HTR-8/SVneo (cell line): ENCODE data around the gene UST.
"Not testable (repeated sequence)": the region's sequence is repeated elsewhere in the genome, so short reads cannot be mapped to it uniquely, and the experiment has no call there.

ENCODE experiments used
- DNase-seq: peaks from one replicate; pipeline ENCODE4 v3.0.0; 2011; ENCODE audit warnings: low spot score, mixed read lengths; ENCODE audit not compliant: insufficient read length
- FAIRE-seq: peaks from 2 replicates; lab custom pipeline; 2011; peaks lifted over from hg19 to GRCh38; lab: Jason Lieb, UNC

Gene UST

DNA sequence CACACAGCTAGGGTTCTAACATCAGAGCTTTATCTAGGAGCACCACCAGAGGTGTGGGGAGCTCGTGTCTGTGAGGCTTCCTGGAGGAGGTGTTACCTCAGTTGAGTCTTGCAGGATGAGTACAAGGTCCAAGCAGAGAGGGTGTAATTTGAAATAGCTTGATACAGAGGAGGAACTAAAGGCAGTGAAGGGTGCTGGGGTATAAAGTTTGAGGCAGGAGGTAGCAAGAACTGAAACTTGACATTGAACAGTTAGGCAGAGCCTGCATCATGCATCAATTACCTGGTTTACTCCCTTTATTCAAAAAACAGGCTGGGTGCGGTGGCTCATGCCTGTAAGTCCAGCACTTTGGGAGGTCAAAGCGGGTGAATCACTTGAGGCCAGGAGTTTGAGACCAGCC lies 241.2 kb downstream of the UST start:
- no peak for FAIRE-seq
- no peak for DNase-seq

- DNase-seq, result no peak
- FAIRE-seq, result no peak
Observed at GRCh38 chr6:148989585-148989984, 242.8 kb downstream of the UST start.

DNA sequence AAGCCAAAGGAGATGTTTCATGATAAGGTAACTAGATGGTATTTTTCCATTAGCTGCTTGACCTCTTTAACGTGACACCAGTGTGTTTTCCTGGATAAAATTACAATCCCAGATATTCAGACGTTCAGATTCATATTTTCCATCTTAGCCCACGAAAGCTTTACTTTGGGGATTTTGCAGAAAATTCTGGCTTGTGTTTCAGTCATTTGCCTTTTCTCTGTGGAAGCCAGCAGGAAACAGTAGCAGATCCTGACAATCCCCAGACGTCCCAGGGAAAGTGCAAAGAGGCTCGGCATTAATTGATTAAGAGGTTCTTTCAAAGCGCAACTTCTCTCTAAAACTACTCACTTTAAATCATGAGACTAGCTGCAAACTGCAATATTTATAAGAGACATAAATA lies 243.6 kb downstream of the UST start:
- DNase-seq (no peak), FAIRE-seq (no peak)

GRCh38 chr6:148996815-148997214 lies 250.0 kb downstream of the UST start:
- DNase-seq, result no peak
- FAIRE-seq, result no peak

- FAIRE-seq, result no peak
- peak; percentile 23 for DNase-seq
Observed at GRCh38 chr6:148997865-148998264, 251.0 kb downstream of the UST start.

GRCh38 chr6:148998704-148999103 lies 251.9 kb downstream of the UST start:
- FAIRE-seq (no peak), DNase-seq (no peak)

- FAIRE-seq (no peak), DNase-seq (no peak)
Observed at GRCh38 chr6:148999501-148999900, 252.7 kb downstream of the UST start.

GRCh38 chr6:148999929-149000468 lies 253.2 kb downstream of the UST start:
- peak; percentile 41 for DNase-seq
- FAIRE-seq, result peak; percentile 51

GRCh38 chr6:149001422-149001821 lies 254.6 kb downstream of the UST start:
- DNase-seq (no peak), FAIRE-seq (no peak)

DNA sequence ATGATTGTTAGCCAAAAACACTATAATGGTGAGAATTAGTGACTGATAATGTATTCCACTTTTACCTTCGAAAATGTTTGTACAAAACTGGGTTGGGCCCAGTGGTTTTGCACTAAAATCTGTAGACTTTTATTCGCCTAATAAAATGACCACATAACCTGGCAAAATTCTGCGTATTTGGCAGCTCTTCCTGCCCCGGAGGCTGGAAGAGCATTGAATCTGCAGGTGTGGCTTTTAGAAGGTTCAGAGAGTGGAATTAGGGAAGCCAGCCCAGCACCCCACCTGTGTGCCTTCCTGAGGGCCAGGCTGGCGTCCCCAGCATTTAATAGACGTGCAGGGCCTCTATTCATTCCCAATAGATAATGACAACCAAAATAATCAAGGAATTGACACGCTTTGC lies 256.7 kb downstream of the UST start:
- FAIRE-seq (no peak), DNase-seq (no peak)

DNA sequence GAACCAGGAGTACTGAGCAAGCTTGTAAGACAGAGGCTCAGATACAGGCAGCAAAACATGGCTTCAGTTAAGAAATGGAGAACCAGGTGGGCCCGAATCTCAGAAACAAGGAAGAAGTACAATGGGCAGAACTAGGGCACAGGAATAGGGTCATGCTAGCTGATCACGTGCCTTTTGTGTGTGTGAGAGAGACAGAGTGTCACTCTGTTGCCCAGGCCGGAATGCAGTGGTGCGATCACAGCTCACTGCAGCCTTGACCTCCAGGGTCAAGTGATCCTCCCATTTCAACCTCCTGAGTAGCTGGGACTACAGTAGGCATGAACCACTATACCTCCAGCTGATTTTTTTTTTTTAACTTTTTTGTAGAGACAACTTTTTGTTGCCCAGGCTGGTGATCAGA lies 257.8 kb downstream of the UST start:
- DNase-seq, result no peak
- no peak for FAIRE-seq

DNA sequence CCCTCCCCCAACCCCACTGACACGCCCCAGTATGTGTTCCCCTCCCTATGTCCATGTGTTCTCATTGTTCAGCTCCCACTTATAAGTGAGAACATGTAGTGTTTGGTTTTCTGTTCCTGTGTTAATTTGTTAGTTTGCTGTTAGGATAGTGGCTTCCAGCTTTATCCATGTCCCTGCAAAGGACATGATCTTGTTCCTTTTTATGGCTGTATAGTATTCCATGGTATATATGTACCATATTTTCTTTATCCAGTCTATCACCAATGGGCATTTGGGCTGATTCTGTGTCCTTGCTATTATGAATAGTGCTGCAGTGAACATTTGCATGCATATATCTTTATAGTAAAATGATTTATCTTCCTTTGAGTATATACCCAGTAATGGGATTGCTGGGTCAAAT lies 259.4 kb downstream of the UST start:
- not testable (repeated sequence) for FAIRE-seq, DNase-seq

GRCh38 chr6:149006671-149007070 lies 259.8 kb downstream of the UST start:
- FAIRE-seq (no peak), DNase-seq (no peak)

DNA sequence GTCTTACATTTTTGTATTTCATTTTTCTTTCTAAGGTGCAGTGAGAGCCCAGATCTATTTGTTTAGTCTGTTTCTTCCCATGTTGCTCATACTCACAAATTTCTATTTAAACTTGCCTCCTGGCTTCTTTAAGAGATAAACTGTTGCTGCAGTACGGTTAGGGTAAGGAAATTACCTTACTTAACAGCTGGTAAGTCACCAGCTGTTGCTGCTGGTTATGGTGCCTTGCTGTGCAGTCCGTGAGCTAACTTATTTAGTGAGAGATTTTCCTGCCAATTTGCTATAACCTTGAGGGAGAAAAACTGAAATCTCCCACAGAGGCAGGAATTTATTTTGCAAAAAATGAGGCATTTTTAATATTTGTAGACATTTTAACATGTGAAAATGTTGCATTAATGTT lies 261.0 kb downstream of the UST start:
- no peak for DNase-seq
- no peak for FAIRE-seq

DNA sequence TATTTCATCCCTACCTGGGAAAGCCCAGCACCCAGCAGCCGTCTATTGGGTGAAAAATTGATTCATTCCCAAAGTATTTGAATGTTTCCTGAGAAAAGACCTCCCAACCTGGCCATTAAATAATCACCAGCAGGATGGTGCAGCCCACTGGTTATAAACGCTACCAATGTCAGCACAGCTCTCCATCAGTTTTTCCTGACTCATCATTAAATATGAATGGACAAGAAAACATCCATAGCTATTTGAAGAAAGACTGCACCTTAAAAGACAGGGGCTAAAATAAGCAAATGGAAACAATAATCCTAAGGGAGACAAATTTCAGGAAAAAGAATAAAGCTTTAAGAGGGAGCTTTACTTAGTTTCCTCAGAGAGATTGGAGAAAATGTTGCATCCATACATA lies 261.9 kb downstream of the UST start:
- no peak for DNase-seq
- no peak for FAIRE-seq

DNA sequence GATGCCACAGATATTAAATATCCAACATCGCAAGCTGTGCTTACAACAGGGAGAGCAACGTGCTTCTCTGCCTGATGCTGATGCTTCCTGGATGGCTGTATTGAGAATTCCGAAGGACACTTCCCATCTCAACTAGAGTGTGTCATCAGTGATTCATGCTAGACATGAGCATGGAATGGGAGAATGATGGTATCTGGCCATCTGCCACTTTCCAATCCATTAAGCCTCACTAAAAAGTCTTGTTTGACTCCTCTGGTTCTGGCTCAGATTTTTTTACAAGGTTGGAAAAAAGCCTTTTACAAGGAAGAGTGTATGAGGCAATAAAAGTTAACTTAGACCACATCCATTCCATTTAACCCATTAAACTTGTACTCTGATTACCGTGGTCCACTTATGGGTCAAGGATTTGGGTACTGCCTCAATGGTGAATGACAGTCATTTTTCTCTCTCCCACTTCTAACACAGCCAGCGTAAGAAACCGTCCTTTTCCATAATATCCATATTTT lies 265.3 kb downstream of the UST start:
- peak; percentile 42 for FAIRE-seq
- peak; percentile 82 for DNase-seq

GRCh38 chr6:149013586-149014344 lies 266.9 kb downstream of the UST start:
- DNase-seq, result no peak
- no peak for FAIRE-seq

GRCh38 chr6:149014631-149015534 lies 268.1 kb downstream of the UST start:
- FAIRE-seq, result no peak

GRCh38 chr6:149015535-149016525 lies 269.0 kb downstream of the UST start:
- DNase-seq (no peak), FAIRE-seq (no peak)

More at GRCh38 chr6:149014631-149015534, 268.1 kb downstream of the UST start:
- DNase-seq, result no peak

GRCh38 chr6:149016716-149017115 lies 269.9 kb downstream of the UST start:
- DNase-seq (no peak), FAIRE-seq (no peak)
